ENCODE results near the gene CKLF.

GRCh38 chr16:66517586-66518263, 34.7 kb upstream of the CKLF start:
- no peak for TF ChIP-seq TAF1 (IDR thresholded peaks at IDR 0.05; ENCODE audit: borderline replicate concordance, low read depth, low read length)
- TF ChIP-seq POLR2AphosphoS5 (IDR thresholded peaks at IDR 0.05; ENCODE audit: low read depth, low read length) = no peak
